ENCODE data around the gene CHID1.

Gene CHID1

DNA sequence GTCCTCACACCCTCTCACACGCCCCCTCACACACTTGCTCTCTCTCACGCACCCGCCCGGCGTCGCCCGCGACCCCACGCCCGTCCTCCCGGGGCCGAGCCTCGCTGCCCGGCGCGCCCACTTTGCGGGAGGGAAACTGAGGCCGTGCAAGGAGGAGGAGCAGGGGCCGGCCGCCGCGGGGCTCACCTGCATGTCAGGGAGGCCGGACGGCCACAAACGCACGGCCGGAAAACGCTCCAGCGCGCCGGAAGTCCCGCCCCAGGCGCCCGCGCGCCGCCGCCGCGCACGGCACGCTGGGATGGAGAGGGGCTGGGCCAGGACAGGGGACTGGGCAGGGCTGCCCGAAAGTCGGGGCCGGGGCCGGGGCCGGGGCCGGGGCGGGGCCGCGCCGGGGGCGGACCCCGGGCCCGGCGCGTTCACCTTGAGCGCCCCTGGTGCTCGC lies at the start of gene CHID1:
Gene CHID1, minus strand, starts transcription at position 222 of the 442 bp plus-strand sequence. CDS start 5,994 bp downstream, outside the sequence.
- DNase-seq (ENCODE audit: low spot score) = peak; percentile 97

DNA sequence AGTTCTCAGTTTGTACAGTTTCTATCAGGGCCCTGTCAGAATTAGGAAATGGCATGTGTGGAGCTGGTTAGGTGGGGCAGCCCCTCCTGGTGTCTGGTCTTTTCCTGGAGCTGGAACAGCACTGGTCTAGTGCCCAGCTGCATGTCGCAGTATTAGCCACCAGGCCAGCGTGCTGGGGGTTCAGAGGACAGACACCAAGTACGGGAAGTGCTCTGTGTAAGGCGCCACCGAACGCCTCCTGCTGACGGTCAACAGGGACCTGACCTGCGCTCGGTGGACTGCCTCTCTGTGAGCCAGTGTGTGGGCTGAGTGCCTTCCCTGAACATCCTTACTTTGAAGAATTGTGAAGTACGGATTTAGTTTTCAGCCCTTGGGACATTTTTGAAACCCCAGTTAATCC lies 49.0 kb upstream of the CHID1 start:
- no peak for DNase-seq (ENCODE audit: low spot score)

DNA sequence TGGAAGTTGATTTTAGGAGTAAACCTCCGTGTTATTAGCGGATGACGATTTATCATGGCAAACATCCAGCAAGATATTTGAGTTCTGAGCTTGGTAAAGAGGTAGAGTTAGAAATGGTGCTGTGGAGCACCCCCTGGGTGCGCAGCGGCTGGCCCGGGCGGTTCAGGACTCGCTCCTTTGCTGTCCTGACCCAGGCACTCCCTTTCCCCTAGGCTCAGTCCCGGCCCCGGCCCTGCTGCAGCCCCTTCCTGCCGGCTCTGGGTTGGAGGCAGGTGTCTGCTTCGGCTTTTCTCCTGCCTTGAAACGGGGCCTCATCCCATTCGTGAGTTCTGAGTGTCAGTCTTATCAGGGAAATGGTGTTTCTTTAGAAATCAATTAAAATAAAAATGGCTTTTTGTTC lies 48.4 kb upstream of the CHID1 start:
- no peak for DNase-seq (ENCODE audit: low spot score)

DNA sequence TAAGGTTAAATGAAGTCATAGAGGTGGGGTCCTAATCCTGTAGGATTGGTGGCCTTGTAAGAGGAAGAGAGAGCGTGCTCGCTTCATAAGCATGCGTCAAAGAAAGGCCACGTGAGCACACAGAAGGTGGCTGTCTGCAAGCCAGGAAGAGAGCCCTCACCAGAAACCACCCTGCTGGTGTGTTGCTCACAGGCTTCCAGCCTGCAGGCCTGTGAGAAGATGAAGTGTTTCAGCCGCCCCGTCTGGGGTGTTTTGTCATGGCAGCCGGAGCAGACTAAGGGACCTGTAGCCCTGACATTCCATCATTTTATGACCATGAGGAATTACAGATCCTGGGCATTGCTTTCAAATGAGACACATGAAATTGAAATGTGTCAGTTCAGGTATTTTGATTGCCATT lies 47.5 kb upstream of the CHID1 start:
- DNase-seq (ENCODE audit: low spot score) = no peak

DNA sequence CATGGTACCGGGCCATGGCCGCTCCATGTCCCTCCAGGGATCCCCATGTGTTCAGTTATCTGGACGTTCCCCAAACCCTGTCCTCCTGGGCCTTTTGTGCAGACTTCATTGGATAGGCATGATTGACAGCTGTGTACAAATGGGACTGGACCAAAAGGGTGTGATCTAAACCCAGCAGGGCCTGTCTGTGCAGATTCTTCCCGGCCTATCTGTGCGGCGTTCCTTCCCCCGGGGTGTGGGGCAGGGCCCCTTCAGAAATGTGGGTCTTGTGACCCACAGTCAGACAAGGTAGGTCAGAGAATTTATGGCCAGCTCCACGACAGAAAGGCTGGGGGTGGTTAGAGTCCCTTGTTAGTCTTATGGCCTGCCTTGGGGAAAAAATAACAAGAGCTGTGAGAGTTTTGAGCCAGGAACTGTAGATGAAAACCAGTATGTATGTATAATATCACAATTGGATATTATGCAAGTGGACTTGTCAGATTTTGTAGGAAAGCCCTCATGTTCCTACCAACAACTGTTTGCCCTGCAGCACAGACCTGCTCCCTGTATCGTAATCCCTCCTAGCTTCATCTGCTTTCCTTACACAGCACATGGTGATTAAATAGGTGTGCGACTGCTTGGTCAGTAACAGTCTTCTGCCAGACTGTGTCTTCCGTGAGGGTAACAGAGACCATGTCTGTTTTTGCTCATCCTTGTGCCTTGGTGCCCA lies 46.8 kb upstream of the CHID1 start:
- no peak for DNase-seq (ENCODE audit: low spot score)

DNA sequence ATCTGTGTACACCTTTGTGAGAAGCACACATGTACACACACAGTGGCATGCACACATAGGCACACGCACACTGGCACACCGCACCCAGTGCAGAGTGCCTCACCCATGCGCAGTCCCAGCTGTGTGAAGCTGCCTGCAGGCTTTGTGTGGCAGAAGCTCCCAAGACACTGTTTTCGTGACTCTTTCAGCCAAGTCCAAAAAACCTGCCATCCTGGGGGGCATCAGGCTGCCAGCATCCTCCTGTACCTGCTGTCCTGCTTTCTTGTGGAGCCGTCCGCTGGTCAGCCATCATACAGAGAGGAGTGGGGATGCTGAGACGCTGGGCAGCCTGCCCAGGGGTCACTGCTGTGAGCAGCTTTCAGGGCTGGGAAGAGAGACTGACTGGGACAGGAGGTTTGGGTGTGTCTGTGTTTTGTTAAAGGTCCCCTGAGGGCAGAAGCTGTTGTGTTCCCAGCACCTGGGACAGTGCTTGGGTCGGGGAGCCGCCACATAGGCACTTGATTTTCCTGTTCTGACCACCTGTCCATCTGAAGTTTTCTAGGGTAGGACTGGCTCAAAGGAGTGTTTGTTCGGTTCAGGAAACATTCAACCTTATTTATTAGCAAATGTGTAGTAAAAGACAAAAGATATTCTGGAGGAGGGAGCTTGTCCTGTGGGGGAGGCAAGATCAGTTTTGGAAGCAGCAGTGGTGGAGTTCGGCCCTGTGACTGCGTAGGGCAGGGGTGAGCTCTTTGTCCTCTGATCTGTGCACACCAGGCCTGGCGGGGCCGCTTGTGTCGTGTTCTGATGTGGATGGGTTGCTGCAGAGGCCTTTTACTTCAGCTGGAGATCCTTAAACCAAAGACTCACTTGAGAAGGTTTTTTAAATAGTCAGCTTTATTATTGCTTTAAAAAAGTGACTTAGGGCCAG lies 44.8 kb upstream of the CHID1 start:
- no peak for DNase-seq (ENCODE audit: low spot score)

DNA sequence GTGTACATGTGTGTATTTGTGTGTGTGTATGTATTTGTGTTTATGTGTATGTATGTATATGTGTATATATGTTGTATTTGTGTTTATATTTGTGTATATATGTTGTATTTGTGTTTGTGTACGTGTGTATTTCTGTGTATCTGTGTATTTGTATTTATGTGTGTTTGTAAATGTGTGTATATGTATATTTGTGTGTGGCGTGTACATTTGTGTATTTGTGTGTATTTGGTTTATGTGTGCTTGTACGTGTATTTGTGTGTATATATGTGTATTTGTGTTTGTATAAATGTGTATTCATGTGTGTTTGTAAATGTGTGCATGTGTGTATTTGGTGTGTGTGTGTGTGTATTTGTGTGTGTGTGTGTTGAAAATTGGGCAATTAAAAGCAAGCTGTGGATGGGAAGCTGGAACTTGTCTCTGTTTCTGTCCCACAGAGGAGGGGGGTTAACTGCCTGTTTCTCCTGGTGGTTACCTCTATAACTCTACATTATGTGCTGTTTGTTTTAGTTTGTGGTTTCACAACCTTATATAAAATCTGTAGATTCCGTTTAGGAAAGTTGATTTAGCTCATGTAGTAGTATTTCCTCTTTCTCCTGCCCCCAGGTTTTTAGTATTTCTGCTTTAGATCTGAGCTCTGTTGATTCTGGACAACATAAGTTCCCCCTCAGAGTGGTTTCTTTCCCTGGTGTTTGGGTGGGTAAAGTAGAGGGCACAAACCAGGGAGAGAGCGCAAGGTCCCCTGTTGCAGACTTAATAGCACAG lies 44.0 kb upstream of the CHID1 start:
- DNase-seq (ENCODE audit: low spot score) = no peak

DNA sequence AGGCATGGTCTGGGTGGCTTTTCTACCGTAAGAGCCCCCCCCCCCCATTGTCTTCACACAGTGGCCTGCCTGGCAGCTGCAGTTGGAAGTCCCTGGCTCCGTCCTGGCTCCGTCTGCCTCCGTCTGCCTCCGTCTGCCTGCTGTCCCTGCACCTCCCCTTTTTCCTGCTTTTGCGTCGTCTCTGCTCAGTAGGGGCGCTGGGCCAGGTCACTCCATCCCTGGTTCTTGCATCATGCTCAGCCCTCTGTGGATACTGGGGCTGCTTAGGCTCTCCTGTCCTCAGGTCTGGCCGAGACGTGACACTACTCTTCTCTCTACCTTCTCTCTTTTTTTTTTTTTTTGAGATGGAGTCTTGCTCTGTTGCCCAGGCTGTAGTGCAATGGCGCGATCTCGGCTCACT lies 42.9 kb upstream of the CHID1 start:
- DNase-seq (ENCODE audit: low spot score) = no peak

DNA sequence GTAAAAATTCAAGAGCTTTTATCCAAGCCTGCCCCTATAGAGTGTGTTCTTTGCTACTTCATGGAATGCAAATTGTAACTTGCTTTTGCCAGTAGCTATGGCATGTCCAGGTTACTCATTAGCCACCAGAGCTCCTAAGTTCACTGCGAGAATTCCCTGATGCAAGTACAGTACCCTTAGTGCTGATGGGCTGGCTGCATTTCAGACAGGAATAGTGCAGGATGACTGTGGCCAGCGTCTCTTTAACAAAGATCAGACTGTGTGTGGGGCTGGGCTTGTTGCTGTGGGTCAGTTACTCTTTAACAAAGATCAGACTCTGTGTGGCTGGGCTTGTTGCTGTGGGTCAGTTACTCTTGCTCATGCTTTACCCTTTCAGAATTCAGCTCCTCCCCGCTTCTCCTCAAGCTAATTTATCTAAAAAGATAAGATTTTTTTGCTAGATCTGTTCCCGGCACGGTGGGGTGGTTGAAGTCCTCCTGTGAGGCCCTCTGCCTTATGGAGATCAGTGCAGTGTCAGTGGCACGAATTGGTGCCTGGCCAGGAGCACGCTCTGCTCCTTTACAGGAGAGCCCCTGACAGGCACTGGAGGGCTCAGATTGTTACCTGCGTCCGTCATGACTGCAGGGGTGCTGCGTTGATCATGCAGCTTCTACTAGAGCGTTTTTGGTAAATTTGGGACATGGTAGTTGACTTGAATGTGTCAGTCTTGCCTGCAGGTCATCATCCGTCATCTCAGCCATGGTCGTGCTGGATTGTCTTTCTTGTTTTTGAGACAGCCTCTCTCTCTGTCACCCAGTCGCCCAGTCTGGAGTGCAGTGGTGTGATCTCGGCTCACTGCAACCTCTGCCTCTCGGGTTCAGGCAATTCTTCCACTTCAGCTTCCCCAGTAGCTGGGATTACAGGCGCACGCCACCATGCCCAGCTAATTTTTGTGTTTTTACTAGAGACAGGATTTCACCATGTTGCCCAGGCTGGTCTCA lies 42.1 kb upstream of the CHID1 start:
- peak; percentile 70 for DNase-seq (ENCODE audit: low spot score)

DNA sequence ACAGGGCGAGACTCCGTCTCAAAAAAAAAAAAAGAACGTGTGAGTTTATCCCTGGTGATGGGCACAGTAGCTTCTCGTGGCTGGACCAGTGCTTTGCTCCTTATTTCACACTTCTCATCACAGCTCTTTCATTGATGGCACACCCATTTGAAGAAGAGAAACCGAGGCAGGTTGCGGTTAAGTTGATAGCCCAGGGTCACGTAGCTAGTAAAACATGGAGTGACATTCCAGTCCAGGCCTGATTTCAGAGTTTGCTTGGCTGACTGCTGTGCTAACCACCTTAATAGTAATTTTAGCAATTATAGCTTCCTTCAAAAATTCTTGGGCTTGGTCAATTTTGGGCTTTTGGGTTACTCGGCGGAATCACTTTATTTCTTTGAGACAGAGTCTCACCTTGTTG lies 40.9 kb upstream of the CHID1 start:
- no peak for DNase-seq (ENCODE audit: low spot score)

DNA sequence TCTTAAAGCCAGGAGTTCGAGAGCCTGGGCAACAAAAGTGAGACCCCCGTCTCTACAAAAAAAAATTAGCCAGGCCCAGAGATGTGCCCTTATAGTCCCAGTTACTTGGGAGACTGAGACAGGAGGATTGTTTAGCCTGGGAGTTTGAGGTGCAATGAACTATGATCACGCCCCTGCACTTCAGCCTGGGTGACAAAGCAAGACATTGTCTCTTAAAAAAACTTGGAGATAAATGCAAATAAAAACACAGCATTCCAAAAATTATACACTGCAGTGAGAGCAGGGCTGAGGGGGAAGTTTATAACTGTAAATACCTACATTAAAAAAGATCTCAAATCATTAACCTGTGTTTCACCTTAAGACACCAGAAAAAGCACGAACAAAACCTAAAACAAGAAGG lies 37.1 kb upstream of the CHID1 start:
- no peak for DNase-seq (ENCODE audit: low spot score)

DNA sequence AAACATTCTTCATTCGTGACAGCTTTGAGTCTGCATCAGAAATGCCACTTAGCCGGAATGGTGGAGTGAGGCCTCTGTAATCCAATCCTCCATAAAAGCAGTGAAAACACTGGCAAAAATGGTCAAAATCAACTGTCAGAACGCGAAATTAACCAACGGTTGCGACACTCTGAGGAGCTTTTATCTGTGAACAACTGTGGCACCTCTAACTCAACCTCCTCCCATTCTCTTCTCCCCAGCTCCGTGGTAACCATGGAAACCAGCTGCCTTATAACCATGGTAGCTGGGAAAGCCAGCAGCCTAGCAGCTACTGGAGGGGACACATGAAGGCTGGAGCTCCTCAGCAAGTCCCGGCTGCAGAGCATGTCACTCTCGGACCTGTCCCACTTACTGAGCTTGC lies 35.4 kb upstream of the CHID1 start:
- no peak for DNase-seq (ENCODE audit: low spot score)

DNA sequence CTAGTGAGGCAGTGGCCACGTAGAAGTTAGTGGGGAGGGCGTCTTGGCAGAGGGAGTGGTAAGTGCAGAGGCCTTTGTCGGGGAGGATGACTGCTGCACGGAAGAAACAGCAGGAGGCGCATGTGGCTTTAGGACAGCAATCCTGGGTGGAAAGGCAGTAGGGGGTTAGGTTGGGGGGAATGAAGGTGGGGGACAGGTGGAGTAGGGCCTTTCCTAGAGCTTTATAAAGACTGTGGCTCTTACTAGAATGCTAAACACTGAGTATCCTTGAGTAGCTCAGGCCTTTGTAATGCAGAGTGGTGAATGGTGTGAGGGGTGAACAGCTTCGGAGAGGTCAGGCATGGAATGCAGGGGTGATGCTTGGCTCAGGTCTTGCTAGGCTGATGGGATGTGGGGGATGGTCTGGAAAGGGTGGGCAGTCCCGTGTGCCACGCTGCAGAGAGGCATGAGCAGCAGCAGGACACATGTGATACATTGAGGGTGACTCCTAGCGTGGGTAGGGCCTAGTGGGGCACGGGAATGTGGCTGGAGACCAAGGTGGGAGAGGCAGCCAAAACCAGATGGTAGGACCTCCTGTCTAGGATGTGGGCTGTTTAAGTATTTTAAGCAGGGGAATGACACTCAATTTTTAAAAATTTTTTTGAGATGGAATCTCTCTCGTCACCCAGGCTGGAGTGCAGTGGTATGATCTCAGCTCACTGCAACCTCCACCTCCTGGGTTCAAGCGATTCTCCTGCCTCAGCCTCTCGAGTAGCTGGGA lies 34.3 kb upstream of the CHID1 start:
- DNase-seq (ENCODE audit: low spot score) = no peak

DNA sequence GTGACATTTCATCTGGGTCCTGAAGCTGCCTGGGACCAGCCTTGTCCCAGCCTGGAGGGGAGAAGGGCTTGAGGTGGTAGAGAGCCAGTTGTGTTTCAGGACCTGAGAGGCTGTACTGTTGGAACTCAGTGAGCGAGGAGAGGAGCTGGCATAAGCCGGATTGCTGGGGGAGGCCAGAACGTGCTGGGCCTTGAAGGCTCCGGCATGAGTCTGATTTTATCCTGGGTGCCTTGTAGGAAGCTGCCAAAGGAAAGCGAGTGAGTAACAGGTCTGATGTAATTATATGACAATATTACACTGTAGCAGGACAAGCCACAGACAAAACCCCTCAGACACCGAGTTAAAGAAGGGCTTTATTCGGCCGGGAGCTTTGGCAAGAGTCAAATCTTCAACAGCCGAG lies 32.2 kb upstream of the CHID1 start:
- no peak for DNase-seq (ENCODE audit: low spot score)

DNA sequence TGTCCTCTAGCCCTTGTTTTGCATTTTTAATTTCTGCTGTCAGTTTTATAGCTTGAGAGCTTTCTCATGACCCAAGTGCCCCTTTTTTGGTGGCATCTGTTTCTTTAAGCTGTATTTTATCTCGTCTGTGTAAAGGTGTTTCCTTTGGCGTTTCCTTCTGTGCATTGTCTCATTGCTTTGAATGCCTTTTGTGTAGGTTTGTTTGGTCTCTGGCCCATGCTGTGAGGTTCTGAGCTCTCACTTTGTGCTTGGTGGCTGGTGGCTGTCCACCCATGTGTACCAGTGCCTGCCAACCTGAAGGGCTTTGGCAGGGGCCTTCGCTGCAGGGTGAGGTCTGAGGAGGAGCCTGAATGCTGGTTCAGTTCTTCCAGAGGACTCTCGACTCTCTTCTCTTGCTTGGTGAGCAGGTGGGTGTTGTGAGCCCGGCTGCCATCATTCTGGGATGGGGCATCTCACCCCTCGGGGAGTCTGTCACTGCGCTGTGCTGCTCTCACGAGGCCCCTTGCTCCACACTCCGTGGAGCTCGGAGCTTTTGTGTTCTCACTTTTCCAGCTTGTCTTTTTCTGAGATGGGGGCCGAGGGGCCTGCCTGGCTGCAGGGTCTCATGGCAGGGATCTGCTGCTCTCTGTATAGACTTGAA lies 30.0 kb upstream of the CHID1 start:
- DNase-seq (ENCODE audit: low spot score) = no peak

DNA sequence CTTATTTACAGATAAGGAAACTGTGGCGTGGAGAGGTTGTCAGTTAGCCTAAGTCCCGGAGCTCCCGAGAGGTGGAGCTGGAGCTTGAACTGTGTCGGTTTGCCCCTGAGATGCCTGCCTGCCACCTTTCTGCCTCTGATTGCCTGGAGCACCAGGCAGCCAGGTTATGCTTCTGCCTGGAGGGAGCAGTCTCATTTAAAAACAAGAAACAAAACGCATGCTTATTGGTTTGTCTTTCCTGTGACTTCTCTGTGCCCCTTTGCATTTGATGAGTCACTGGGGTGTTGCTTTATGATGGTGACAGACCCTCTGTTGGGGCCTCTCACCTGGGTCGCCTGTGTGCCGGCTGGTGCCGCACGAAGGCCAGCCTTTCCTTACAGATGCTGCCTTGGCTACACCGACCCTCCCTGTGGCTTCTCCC lies 27.2 kb upstream of the CHID1 start:
- no peak for DNase-seq (ENCODE audit: low spot score)

DNA sequence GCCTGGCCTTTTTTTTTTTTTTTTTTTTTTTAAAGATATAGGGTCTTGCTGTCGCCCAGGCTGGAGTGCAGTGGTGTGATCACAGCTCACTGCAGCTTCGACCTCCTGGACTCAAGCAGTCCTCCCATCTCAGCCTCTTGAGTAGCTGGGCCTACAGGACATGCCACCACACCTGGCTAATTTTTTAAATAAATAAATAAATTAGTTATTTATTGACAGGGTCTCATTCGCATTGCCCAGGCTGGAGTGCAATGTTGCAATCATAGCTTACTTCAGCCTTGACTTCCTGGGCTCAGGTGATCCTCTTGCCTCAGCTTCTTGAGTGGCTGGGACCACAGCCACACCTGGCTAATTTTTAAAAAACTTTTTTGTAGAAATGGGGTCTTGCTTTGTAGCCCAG lies 25.6 kb upstream of the CHID1 start:
- no peak for DNase-seq (ENCODE audit: low spot score)

DNA sequence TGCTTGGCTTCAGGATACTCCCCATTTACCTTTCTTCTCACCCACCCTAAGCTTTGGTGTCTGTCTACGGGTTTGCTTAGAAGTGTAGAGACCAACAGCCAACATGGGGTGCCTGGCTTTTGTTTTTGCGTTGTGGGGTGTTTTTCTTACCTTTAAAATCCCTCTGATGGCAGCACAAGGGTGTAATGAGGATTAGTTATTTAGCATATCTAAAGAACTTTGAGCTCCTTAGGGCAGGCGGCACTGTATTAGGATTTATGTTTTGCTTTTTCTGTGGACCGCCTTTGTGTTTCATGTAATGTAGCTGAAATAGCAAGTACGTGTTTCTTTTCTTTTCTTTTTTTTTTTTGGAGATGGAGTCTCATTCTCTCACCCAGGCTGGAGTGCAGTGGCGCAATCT lies 23.9 kb upstream of the CHID1 start:
- no peak for DNase-seq (ENCODE audit: low spot score)

DNA sequence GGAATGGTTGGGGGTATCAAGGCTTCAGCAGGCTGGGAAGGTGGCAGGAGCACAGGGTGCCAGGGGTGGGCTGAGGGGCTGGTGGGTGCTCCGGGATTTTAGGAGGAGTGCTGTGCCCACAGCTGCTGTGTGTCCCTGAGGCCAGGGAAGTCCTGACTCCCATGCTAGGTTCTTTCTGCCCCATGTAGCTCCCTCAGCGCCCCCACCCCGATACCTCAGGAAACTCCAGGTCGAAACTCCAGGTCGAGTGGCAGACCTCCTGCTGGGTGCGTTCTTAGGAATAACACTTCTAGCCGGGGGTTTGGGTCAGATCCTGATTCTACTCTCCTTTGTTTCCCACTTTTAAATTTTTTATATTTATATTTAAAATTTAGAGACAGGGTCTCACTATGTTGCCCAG lies 23.3 kb upstream of the CHID1 start:
- no peak for DNase-seq (ENCODE audit: low spot score)

Measured in HuH-7 (cell line).